Measurements from ENCODE around the gene CREB3L4. TPM values are rescaled to one million over a fixed set of nuclear protein-coding genes. Genes with fewer than 3 reads are reported as not detected.

CREB3L4 gene, protein sequence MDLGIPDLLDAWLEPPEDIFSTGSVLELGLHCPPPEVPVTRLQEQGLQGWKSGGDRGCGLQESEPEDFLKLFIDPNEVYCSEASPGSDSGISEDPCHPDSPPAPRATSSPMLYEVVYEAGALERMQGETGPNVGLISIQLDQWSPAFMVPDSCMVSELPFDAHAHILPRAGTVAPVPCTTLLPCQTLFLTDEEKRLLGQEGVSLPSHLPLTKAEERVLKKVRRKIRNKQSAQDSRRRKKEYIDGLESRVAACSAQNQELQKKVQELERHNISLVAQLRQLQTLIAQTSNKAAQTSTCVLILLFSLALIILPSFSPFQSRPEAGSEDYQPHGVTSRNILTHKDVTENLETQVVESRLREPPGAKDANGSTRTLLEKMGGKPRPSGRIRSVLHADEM
- 36.1 TPM for polyA plus RNA-seq (ENCODE audit: insufficient read length)
- long read RNA-seq, donor 1, partial matches to known transcripts: 0 of 2 reads
- long read RNA-seq, donor 1, other reads (novel, unspliced or antisense): 0 of 2 reads
- long read RNA-seq, donor 2, partial matches to known transcripts: 0 of 3 reads
- long read RNA-seq, donor 2, other reads (novel, unspliced or antisense): 0 of 3 reads
- long read RNA-seq, donor 3, partial matches to known transcripts: 366 of 546 reads
- long read RNA-seq, donor 3, other reads (novel, unspliced or antisense): 179 of 546 reads
- long read RNA-seq, donor 4: 0 reads
- long read RNA-seq, donor 5, transcript CREB3L4-205 (10 exons, 1,752 nt): major isoform, 5 of 346 reads
- long read RNA-seq, donor 5, partial matches to known transcripts: 314 of 346 reads
- long read RNA-seq, donor 5, other reads (novel, unspliced or antisense): 24 of 346 reads
- long read RNA-seq, donor 6, partial matches to known transcripts: 27 of 28 reads
- long read RNA-seq, donor 6, other reads (novel, unspliced or antisense): 0 of 28 reads
- long read RNA-seq, donor 7, partial matches to known transcripts: 0 of 5 reads
- long read RNA-seq, donor 7, other reads (novel, unspliced or antisense): 0 of 5 reads
- long read RNA-seq, donor 8, partial matches to known transcripts: 37 of 114 reads
- long read RNA-seq, donor 8, other reads (novel, unspliced or antisense): 73 of 114 reads

DNA sequence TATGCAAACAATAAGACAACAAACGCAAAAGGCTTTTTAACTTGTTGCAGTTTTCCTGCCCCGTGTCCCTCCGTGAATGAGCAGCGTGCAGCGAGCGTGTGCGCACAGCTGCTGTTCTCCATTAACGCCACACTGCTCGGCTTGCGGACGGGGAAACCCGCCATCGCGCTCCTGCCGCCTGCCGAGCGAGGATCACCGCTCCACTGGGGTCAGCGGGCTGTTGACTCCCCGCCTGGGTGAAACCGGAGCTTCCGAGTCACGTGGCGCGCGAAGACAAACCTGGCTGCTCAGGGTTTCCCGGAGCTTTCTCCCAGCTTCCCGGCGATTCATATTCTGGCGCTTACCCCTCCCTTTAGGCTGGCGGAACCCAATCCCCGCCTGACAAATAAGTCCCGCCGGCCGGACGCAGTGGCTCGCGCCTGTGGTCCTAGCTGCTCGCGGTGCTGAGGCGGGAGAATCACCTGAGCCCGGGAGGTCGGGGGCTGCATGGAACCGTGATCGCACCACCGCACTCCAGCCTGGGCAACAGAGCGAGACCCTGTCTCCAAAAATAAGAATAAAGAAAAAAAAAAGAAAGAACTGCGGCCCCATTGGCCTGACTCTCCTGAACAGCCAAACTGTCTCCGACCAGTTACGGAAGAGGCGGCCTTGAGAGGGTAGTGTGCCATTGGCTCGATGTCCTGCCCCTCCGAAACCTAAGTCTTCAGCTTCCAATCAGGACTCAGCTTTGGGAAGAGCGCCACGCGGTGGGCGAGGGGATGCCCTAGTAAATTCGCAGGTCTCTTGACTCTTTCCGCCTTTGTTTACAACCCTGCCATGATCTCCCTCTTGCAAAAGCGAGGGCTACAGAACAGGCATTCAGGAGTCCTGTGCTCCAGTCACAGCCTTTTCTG is at the start of gene CREB3L4:
CREB3L4 (plus strand) TSS at position 796 of the 893 bp plus-strand sequence. CDS start 624 bp downstream, outside the sequence.
- peak; percentile 96 for DNase-seq

DNA sequence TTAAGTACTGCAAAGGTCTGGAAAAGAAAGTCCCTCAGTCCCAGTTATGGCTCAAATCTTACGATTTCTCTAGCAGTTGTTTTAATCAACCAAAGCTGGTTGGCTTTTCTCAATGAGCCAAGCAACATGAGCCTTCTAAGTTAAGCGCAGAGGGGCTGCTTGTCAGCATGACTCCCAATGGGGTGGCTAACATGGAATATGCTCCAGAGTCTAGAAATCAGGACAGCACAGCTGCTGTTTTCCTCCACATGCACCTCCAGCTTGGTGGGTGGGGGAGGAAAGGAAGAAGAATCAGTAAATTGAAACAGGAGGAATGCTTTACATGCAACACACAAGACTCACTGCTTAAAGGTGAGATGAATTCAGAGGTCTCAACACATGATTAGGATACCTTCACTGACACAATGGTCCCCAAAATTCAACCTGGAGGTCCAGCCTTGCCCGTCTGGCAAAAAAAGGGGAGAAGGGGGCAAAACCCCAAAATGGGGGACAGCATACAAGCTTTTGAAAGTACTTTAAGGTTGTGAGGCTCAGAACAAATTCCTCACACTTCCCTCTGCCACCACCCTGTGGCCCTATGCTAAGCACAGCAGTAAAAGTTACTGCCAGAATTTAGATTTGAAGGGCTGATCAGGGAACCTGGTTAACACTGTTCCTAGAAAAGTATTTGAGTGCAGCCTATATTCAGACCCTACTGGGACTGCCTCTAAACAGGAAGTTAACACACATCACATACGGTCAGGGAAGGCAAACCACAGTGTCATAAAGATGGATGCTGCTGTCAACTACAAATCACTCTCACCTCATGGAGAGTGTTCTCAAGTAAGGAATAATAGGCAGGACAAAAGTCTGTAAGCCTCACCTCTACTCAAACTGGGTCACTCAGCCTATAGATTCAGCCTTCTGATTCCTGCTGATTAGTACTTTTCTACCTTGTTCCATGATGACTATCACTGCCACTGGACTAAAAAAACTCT is 47.5 kb upstream of the CREB3L4 start:
- DNase-seq: no peak

DNA sequence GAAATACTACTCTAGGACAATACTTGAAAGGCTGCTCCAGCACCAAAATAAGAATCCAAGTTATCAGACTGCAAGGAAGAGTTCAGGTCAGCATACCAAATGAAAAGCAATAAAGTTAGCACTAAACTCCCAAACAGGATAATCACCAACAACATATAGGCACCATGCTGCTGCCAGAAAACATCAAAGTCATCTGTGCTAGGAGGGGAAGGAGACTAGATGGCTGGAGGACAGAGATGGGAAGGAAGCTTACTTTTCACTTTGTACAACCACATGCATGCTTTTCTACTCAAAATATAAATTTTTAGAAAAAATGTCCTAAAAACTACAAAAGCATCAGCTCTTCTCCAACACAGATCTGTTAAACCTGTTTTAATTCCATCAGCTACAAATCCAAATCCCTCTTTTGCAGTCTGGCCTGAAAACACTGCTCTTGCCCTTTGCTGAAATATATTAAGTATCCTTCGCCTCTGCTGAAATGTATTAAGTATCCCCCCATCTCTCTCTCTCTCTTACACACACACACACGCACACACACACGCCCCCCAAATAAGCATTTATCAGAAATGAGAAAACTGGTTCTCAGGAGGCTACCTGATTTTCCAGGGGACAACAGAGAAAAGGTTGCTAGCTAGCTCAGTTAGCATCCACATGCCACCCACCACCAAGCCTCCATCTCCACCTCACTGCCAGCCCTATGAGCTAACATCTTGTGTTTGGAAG is 46.5 kb upstream of the CREB3L4 start:
- DNase-seq: no peak

DNA sequence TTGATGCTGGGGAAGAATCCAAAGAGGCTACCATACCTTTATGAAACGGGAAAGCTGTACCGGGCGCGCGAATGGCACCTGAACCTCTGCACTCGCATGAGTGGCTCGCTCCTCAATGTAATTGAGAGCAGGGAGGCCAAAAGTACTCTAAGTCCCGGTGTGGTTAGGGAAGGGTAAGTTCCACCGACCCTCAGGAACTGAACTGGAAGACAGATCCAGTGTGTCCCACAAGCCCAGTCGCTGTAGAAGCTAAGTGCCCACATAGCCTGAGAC is 46.0 kb upstream of the CREB3L4 start:
- no peak for DNase-seq

DNA sequence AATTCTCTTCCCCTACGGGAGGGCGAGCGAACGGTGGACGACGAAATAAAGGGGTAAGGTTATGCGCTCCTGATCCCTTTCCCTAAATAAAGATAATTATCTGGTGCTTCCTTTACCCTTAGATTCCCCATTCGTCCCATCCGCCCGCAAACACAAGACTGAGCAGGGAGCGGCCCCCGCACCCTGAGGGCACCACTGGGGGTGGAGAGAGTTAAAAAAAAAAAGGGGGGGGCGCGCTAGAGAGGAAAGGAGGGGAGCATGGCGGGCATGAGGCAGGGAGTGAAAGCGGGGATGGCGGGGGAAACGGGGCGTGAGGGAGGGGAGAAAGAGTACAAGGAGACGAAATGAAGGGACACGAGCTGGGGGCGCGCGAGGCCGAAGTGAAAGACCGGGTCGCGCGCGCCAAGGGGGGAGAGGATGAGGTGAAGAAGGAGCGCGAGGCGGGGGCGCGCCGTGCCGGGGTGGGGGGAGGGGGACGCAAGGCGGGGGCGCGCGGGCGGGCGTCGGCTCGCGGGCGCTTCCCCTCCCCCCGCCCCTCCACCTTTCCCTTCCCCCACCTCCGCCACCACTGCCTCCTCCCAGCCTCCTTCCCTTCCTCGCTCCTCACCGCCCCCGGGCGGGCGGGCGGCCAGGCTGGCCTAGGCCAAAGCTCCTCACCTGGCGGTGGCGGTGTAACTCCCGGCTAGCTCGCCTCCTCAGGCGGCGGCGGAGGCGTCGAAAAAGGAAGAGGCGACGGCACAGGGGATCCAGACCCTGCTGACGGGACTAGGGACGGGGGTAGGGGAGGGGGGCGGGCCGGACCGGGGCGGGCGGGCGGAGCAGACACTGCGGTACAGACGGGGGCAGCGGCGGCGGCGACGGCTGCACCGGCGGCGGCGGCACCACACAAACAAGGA is 45.4 kb upstream of the CREB3L4 start:
- no peak for DNase-seq

DNA sequence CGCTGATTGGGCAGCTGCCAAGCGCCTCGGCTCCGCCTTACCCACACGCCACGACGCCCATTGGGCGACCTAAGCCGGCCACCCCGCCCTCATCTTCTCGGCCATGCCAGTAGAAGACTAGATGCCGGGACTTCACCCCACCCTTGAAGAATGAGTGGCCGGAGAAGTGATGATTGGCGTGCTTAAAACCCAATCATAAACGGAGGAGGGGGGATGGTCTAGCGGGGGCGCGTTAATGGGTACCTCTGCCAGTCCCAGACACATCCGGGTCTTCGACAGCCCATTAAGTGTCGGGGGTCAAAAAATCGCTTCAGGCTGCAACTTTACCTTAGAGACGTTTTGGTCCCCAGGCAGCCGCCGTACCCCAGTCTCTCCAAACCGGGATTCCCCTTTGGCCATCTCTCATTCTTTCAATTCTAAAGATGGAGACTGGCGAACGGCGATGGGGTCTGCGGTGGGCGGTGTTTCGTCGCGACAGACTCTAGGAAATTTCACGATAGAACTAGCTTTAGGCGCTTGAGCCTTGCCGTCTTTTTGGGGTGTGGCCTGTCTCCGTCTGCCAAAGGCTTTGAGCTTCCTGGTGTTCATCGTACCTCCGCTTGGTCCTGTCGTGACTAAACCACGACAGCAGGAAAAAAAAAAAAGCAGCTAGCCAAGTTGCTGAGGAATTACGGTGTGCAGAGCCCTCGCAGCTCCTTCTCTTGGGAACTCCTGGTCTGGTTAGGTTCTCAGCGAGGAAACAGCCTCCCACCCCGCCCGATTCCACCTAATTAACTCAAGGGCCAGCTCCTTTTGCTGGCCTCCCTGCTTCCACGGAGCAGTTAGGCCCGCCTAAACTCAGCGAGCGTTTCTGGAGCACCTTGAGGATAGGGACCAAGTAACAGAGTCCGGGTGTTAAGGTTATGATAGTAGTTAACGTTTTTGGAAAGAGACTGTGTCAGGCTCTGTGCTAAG is 44.5 kb upstream of the CREB3L4 start, which contains the start of gene GATAD2B:
GATAD2B (minus strand) TSS at position 1 of the 954 bp plus-strand sequence. CDS start 94,625 bp downstream, outside the sequence.
- peak; percentile 100 for DNase-seq

DNA sequence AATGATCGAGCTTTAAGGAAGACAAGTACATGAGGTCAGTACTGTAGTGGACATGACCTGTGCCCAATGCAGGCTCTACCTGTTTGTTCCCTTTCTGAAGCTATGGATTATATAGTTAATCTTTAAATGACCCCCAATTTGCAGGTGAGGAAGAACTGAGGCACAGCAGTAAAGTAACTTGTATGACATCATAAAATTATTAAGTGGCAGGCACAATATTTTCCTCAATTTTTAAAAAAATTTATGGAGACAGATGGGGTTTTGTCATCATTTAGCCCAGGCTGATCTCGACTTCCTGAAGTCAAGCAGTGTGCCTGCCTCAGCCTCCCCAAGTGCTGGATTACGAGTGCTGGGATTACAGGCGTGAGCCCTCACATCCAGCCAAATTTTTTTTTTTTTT is 41.3 kb upstream of the CREB3L4 start:
- DNase-seq: no peak

DNA sequence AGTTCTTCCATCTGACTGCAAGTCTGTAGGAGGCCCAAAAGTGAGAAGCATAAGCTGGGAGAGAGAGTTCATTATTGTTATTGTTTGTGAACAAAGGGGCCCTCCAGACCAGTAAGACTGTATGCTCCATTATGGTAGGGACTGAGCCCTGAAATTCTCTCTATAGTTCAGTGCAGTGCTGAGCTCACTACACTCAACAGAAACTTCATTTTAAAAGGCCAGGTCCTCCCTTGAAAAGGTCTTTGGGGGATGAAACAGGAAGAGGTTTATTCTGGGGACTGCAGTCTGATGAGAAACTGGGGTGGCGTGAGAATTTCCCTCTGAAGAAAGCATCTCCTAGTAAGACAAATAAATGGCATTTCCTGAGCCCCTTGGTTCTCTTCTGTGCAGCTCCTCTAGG is 39.5 kb upstream of the CREB3L4 start:
- no peak for DNase-seq

DNA sequence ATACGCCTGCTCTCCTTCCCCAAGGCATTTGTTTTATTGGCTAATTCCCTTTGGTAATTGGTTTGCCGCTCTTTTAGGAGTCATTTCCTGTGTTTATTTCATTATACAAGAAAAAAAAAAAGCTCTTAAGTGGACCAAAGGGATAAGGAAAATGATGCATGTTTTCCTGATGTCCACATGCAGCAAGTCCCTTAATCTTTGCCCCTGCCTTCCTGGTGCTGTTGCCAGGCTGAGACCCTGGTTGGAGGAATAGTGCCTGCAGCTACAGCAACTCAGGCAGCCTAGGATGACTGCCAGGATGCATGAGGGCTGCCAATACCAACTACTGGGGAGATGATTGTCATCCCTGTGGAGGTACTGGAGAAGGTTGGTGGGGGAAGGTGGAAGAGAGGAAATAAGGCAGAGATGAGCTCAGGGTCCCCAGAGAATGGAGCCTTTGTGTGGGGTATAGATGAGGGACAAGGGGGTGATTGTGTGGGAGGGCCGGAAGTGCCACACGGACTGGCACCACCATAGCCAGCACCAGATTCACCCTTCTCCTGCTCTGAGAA is 38.8 kb upstream of the CREB3L4 start:
- no peak for DNase-seq

DNA sequence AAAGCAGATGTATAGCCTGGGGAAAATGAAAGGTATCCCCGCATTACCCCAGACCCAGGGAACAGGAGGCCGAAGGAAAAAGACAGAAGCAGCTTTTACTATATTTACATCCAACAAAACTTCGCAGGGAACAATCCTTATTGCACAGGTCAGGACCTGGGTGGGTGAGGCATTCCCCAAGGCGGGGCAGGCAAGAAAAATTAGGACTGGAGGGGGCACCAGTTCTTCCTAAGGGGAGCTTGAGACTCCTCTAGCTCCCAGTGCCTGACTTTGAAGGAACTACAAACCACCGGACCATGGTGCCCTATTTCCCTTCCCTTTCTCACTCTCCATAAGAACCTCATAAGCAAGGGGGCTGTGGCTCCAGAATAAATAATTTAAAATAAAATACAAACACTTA is 38.3 kb upstream of the CREB3L4 start:
- DNase-seq: no peak

DNA sequence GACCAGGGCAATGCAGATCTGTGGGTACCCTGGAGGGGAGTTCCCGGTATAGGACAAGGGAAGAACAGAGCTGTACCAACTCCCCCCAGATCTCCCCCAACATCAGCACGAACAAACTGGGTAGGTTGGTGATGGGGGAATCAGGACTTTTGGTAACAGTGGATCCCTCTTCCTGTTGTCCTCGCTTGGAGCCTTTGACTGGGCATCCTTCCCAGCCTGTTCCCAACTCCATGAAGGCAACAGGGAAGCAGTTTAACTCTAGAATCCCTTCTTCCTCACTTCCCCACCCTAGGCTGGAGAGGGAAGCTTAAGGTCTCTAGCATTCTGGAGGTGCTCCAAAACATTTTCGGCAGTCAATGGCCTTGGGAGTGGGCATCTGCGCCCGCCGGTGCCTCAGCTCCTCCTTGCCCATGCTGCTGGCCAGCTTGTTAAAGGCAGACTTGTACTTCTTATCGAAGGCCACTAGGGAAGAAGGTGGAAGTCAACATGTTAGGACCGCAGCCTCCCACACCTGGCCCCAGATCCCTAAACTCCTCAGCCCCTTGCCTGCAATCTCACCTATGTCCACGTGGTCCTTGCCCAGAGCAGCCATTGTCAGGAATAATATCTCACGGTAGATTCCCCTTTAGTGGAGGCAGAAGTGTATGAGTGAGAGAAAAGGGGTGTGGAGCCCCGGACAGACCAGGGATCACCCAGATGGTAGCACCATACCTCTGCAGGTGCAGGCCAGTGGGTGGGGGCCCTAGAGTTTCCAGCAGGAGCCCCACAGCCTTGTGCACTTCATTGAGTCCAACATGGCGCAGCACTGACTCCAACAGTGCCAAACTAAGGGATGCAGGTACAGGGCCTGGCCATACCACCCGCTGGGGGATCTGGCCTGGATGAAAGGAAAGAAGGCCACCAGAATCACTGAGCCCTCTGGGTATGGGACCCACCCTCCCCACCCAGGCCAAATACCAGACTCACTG is 37.4 kb upstream of the CREB3L4 start:
- no peak for DNase-seq

DNA sequence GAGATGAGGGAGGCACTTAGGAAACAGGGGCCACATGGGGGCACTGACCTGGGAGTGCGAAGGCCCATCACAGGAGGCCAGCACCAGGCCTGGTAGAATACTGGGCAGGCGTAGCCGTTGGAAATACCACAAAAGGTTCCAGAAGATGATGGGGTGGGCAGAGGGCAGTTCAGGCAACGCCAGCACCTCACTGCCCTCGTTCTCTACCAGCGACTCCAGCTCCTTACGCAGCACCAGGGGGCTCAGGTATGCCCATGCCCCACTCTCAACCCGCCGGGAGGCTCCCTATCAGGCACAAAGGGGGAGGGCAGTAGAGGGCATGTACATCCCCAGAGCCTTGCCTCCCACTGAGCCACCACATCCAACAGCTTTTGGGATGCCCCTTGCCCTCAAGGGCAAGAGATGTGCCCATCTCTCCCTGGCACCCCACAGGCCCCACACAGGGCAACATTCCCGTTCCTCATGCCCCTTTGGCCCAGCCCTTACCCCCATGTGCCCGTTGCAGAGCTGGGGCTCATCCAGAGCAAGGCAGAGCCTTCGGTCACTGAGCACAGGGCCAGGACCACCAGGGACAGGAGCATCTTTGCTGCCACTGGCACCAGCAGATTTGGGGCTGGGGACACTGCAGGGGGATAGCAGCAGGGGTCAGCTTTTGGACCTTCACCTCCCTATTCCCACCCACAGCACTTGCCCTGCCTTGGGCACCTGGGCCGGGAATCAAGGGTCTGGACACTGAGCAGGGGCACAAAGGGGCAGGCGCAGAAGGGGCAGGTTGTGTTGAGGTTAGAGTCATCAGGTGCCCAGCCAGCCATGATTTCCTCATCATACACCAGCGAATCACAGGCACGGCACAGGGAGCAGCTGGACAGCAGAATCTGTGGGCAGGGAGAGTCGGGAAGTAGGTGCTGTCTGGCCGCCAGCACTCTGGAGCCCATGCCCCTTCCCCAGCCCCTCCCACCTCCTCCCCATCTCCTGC is 35.3 kb upstream of the CREB3L4 start:
- DNase-seq: no peak

DNA sequence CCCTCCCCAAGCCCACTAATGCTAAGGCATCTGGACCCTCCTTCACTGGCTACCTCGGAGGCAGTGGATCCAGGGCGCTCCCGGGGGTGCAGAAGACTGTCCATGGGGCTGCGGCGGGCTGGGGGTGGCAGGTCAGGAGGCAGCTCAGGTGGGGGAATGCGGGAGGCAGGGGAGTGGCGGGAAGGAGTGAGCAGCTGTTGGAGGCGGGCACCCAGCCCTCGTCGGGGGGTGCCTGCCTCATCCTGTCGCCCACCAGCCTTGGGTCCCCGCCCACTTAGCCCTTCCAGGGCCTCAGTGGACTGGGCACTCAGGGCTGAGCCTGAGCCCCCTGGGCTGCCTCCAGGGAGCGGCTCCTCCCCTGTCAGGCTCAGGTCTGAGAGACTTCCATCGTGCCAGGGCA is 34.3 kb upstream of the CREB3L4 start:
- DNase-seq: no peak

DNA sequence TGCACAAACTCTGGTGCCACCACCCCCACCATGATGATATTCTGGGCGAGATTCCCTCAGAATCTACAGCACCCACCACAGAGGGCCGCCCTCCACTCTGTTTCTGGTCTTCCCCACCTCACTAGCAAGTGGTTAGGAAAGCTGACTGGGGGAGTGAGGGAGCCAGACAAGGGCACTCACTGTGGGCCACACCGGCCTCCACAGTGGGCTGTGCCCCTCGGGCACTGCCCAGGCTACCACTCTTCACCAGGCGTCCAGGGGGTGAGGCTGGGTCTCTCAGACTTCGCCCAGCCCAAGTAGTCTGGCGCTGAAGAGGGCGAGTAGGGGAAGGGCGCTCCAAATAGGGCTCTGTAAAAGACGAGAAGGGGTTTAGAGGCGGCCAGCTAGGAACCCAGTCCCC is 33.7 kb upstream of the CREB3L4 start:
- DNase-seq: no peak

DNA sequence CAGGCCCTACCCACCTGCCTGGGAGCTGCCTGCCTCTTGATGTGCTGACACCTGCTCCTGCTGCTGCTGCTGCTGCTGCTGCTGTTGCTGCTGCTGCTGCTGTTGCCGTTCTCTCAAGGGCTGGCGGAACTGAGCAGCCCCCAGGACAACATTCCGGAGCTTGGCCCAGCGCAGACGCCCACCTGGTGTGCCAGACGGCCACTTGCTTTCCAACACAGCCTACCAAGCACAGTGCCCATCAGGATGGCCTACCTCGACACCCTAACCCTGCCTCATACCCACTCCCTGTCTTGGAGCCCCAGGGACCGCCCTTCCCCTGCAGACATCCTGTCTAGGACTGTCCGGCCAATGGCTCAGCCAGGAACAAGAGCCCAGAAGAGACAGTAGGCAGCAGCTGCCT is 33.0 kb upstream of the CREB3L4 start:
- DNase-seq: no peak
